NCI-H1092 treated with DMSO at 0.1 percent for 48 hours (cell line): Measurements from ENCODE around the gene SERPINA4.
"Not testable (repeated sequence)": the region's sequence is repeated elsewhere in the genome, so short reads cannot be mapped to it uniquely, and the experiment has no call there.

Experiments
- DNase-seq: peaks from one replicate; lab custom pipeline; 2025; lab: John Stamatoyannopoulos, UW

The SERPINA4 gene

DNA sequence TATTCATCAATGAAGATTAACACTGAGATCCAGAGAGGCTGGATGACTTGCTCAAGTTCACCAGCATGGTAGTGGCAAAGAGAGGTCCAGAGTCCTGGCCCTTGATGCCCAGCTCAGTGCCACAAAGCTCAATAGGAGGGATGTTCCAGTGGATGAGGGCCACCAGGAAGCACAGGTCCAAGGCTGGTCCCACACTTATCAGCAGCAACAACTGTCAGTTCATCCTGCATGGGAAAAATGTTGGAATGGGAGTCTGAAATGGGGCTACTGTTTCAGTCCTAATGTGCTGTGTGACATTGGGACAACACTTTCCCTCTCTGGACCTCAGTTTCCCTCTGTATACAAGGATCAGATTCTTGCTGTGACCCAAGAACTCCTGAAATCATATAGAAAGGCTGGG lies 31.2 kb downstream of the SERPINA4 start:
- DNase-seq = no peak

- no peak for DNase-seq
Observed at GRCh38 chr14:94593376-94593748, 32.1 kb downstream of the SERPINA4 start.

DNA sequence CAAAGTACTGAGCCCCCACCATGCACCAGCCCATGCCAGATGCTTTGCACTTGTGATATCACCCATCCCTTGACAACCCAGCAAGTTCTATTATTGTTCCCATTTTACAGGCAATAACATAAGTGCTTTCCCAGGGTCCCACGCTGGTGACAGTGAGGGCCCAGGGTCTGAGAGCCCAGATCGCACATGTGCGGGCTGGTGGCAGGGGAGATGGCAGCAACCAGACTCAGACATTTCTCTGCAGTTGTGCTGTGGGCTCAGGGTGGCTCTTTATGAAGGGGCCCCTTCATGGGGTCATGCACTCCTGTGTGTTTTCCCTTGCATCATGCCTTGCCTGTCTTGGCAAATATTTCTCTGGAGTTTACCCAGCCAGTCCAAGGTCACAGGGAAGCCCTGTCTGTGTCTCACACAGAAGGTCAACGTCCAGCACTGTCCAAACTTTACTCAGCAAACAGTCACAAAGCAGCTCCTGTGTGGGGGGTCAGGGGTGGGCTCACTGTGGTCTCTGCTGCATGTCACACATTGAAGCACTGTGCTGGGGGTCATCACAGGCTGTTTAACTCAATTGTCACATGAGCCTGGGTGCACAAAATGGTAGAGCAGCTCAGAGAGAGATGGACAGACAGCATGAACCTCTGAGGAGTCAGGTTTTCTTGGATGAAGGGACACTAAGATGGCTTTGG lies 32.6 kb downstream of the SERPINA4 start:
- no peak for DNase-seq

GRCh38 chr14:94594441-94594840 lies 33.2 kb downstream of the SERPINA4 start:
- DNase-seq = no peak

DNA sequence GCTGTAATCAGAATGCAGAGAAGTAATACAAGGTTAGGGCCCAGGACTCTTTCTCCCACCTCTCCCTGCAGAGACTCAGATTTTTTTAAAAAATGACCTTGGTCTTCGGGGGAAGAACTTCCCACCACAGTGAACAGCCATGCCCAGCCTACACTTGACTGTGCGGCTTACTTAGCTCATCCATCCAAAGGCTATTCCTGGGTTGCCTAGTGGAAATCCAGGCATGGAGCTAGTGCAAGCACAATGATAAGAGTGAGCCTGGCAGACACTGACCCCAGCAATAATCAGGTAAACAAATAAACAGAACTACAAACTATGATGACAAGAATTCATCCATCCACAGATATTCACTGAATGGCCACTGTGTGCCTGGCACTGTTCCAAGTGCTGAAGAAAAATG lies 34.7 kb downstream of the SERPINA4 start:
- DNase-seq = no peak

DNA sequence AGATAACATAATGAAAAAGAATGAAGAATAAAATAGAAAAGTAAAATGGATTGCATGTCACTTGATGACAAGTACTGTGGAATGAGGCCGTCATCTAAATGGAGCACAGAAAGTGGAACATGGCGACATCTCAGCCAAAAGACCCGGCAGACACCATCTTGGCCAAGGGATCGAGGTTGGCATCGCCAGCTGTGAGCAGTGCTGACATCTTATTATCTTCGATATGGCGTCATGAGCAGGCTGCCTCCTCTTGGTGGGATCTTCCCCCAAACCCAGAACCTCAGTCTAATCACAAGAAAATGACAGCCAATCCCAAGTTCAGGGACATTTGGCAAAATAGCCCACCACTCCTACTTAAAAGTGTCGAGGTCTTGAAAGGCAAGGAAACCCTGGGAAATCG lies 35.1 kb downstream of the SERPINA4 start:
- no peak for DNase-seq

DNA sequence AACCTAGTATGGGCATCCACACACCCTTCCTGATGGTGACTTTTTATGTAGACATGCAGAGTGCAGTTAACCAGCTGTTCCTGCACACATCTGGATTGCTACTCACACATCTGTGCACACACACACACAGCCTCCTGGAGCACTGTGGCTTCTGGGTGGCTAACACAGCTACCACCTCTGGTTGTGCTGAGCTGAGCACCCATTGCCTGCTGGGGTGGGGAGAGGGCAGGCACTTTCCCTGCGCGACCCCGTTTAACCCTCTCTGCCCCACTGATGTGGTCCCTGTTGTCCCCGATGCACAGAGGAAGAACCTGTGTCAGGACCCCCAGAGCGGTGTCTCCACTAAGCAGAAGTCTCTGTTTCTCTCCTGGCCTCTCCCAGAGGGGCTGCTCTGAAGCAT lies 36.5 kb downstream of the SERPINA4 start:
- no peak for DNase-seq

DNA sequence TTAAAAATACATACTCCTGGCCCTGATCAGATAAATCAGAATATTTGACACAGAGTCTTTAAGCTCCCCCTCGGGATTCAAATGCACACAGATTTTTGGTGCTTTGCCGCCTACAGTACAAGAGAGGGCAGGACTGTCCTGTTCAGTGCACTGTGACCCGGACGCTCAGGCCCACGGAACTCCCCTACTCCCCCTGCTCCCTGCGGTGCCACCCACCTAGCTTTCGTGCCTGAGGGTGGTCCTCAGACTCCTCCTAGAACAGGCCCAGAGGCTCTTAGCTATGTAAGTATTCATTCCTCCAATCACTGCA lies 37.2 kb downstream of the SERPINA4 start:
- no peak for DNase-seq

- DNase-seq = no peak
Observed at GRCh38 chr14:94598816-94599655, 37.8 kb downstream of the SERPINA4 start.

- DNase-seq = no peak
Observed at GRCh38 chr14:94599656-94600004, 38.4 kb downstream of the SERPINA4 start.

DNA sequence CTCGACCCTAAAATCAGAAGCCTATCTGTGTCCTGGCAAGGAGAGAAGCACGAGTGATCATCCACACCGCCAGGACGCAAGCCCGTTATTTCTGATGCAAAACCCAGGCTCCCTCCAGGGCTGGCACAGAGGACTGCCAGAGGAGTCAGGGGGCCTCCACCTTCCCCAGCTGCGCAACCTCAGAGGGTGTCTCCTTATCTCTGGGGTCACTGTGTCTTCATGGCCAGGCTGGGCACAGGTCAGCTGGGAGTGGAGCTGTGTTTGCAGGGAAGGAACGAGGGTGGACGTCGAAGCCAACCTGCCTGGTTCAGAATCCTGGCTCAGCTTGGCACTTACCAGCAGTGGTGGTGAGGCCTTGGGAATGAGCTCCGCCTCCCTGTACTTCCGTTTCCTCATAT lies 38.9 kb downstream of the SERPINA4 start:
- no peak for DNase-seq

DNA sequence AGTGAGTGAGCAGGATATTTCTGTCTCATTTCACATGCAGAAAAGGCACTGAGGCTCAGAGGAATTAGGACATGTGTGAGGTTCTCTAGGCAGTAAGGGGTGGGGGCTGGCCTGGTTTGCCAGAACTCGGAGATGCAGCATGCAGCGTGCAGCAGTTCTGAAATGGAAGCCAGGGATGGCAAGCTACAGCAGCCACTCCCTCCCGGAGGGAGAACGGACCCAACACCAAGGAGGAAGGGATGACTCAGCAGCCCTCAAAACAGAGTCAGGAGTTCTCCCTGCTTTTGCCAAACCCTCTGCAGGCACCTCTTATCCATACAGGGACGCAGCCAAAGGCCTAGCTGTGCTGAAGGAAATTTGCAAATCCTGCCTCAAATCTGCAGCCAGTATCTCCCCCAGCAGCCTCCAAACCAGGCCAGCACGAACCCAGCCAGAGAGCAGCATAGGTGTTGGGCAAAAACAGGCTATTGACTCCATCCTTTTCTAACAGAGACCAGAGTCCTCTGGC lies 40.7 kb downstream of the SERPINA4 start:
- no peak for DNase-seq

DNA sequence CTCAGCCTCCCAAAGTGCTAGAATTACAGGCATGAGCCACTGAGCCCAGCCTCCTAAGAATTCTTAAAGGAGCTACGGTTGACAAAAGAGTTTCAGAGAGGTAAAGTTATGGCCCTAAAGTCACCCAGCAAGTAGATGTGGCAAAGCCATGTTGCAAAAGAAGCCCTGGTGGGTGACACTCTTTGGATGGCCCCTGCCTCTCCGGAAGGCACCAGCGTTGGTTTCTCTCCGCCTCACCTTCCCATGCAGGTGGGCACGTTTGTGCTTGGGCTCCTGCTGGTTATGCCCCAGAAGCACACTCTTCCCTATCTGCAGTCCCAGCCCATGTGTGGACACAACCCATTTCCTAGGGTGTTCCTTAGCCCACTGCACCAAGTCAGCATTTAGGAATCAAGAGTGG lies 41.5 kb downstream of the SERPINA4 start:
- no peak for DNase-seq

- no peak for DNase-seq
Observed at GRCh38 chr14:94605361-94605760, 44.1 kb downstream of the SERPINA4 start.

DNA sequence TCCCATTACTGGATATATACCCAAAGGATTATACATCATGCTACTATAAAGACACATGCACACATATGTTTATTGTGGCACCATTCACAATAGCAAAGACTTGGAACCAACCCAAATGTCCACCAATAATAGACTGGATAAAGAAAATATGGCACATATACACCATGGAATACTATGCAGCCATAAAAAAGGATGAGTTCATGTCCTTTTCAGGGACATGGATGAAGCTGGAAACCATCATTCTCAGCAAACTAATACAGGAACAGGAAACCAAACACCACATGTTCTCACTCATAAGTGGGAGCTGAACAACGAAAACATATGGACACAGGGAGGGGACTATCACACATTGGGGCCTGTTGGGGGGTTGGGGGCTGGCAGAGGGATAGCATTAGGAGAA lies 47.7 kb downstream of the SERPINA4 start:
- DNase-seq = not testable (repeated sequence)

GRCh38 chr14:94611179-94611578 lies 49.9 kb downstream of the SERPINA4 start:
- DNase-seq = no peak

DNA sequence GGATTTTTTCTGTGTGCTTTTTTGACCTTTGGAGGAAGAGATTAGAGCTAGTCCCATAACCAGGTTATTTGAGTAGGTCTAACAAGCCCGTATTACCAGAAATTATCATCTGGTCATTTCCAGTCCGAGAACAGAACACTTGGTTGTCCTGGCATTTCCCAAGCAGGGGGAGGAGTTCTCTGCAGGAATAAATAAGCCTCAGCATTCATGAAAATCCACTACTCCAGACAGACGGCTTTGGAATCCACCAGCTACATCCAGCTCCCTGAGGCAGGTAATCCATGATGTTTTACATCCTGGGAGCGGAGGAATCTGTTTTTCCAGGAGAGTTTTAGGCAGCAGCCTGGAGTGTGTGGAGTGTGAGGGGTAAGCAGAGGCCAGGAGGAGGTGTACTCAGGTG lies 50.9 kb downstream of the SERPINA4 start, which contains the start of gene SERPINA3:
TSS of gene SERPINA3 (plus strand) at position 218 of the 400 bp plus-strand sequence. CDS start 2,051 bp downstream, outside the sequence.
- no peak for DNase-seq

DNA sequence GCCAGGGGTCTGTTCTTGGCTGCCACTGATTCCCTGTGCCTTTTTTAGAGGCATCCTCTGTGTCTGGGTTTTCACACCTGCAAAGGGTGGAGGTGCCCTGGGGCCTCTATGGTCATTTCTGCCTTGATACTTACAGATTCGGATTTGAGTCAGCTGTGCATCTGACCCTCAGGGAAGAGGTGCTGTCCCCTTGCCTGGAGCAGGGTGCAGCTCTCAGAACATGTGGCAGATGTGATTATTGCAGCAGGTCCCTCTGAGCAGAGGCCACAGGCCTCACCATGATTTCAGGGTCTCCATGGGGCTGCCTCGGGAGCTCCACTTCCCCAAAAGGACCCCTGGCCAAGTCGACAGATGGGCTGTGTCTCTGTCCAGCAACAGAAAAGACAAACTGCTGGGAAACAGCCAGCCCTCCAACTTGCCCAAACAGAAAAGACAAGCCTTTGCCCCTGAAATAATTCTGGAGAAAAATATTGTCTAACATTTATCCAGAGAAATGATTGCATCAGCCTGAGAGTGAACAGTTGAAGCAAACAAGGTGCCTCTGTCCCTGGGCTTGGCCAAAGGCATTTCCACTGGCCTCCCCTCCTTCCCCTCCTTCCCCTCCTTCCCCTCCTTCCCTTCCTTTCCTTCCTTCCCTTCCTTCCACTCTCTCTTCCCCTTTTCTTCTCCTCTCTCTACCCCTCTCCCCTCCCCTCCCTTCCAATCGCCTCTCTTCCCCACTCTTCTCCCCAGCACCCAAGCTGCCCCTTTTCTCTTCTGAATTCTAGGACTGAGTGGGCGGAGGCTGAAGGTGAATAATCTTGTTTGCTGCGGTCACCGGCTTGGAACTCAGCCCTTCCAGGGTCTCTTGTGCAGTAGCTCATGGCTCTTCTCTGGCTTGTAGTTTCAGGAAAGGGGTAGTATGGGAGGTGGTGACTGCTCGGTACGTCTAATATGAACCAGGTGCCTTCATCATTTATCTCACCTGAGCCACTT lies 51.6 kb downstream of the SERPINA4 start:
- DNase-seq = no peak

GRCh38 chr14:94613720-94614644 lies 52.7 kb downstream of the SERPINA4 start:
- DNase-seq = no peak

DNA sequence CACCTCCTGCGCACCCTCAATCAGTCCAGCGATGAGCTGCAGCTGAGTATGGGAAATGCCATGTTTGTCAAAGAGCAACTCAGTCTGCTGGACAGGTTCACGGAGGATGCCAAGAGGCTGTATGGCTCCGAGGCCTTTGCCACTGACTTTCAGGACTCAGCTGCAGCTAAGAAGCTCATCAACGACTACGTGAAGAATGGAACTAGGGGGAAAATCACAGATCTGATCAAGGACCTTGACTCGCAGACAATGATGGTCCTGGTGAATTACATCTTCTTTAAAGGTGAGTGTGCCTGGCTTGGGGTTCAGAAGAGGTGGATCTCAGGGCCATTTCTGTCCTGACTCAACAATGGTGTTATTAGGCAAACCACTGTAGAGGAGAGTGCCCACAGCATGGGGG lies 53.6 kb downstream of the SERPINA4 start:
- DNase-seq = no peak

DNA sequence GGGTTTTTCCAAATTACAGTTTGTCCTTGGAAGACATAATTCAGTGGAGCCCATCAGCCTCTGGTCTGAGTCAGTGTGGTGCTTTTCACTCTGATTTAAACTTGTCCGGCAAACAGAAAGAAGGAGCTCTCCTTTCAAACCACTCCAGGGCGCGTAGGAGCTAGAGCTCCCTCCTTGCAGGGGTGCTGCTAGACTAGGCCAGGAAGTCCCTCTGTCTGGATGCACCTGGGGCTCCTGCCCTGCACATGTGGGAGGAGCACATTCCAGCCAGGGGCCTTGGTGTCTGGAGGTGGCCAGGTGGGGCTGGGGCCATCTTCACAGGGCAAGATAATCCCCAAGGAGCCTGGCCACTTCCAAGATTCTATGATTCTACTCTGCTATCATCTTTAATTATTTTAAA lies 54.0 kb downstream of the SERPINA4 start:
- DNase-seq = no peak
